Bronchus fibroblast of lung (primary cell): ENCODE data around the gene CNIH4. TPM values are rescaled to one million over a fixed set of nuclear protein-coding genes. Genes with fewer than 3 reads are reported as not detected.

Experiments used
- total RNA-seq: library from RNA; depleted of rRNA; stranded (reverse); fragments of >200 nt; gene quantifications from 2 replicates; pipeline ENCODE4 v1.2.3, GENCODE V29; 2015

The CNIH4 gene
- total RNA-seq, result 53.1 and 58.3 TPM in 2 replicates

DNA sequence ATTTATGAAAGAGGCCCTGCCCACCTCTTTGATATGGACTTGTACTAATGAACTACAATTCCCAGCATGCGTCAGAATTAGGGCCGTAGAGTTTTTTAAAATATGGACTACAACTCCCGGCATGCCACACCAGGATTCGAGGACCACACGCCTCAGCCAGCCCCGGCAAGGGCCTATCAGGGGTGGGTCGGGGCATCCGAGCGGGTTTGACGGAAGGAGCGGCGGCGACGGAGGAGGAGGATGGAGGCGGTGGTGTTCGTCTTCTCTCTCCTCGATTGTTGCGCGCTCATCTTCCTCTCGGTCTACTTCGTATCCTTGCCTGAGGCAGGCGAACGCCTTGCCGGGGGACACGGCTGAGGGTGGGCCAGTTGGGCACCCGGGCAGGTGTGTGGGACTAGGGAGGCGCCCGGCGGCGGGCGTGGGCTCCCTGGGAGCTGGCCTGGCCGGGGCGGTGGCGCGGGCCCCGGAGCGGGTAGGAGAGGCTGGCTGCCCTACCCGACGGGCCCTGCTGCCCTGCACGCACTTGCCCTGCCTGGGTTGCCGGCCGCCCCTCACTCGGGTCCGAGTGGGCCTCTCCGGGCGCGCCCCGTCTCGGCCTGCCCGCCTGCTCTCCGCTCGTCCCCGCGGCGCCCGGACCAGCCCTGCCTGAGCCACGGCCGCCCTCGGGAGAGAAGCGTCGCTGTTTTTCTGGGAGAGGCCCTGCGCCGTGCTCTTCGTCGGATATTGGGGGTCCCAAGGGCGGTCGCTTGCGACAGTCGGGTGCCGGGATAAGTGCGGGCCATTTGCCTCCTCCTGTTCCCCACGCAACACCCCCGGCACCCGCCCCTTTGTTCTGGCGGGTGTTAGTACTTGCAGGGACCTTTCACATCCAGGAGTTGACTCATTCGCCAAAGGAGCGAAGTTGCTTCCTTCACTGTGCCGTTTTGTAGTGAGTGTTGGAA lies at the start of gene CNIH4:
CNIH4 (plus strand) TSS at position 195 of the 941 bp plus-strand sequence; CDS start at position 241, 46 bp downstream.

DNA sequence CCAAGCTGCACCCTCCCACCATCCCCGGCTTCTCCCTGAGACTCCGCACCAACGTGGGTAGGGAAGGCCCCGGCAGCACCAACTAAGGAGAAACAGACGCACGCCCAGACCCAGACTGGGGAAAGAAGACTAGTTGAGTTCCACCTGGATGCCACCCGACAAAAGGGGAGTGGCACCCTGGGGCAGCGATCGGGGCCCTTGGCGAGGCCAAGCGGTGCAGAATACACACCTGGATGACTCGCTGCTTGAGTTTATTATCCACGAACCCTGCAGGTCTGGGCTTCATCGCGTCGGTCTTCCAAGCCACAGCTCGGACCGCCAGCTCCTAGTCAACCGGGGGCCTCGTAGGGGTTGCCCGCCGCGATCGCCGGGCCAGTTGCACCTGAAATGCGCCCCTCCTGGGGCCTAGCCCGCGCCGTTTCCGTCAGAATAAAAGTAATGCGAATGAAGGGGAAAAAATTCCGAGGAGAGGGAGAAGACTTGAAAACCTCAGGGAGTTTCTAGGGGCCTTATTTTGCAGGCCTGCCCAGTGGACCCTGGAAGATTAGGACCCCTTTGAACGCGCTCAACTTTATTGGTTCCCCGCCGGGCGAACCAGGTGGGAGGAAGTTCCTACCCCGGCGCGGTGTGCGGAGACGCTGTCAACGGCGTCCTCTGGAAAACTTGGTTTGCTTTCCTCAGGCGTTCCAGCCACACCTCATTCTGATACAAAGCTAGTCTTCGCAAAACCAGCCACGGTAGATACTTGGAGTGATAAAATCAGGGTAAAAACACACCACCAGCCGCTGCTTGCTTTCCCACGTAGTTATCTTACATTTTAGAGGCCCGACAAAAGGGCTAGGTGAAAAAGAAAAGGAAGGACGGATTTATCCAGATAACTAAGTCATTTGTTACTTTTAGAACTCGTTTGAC lies 26.6 kb upstream of the CNIH4 start, which contains the start of gene NVL:
NVL (minus strand) TSS at position 331 of the 912 bp plus-strand sequence; CDS start at position 286, 45 bp downstream.

Other genes starting within 250 kb of the CNIH4 start
- 19.8 and 20.4 TPM in 2 replicates for gene FBXO28, start 242.8 kb upstream of the CNIH4 start, total RNA-seq
- gene DEGS1, start 173.6 kb upstream of the CNIH4 start, total RNA-seq, result 88.6 and 95.5 TPM in 2 replicates
- gene NVL, start 26.7 kb upstream of the CNIH4 start, total RNA-seq, result 22.9 and 26.0 TPM in 2 replicates
- gene WDR26, start 77.9 kb downstream of the CNIH4 start, total RNA-seq, result 15.5 and 18.7 TPM in 2 replicates